GM19099 (cell line): Measurements from ENCODE around the gene MOK.

Experiments
- POLR2A ChIP-seq: IDR thresholded peaks from 3 replicates; pipeline ENCODE4 v1.6.1; 2011; ENCODE audit warnings: low read depth; ENCODE audit not compliant: insufficient read length; ENCODE audit errors: extremely low read depth

Gene MOK

DNA sequence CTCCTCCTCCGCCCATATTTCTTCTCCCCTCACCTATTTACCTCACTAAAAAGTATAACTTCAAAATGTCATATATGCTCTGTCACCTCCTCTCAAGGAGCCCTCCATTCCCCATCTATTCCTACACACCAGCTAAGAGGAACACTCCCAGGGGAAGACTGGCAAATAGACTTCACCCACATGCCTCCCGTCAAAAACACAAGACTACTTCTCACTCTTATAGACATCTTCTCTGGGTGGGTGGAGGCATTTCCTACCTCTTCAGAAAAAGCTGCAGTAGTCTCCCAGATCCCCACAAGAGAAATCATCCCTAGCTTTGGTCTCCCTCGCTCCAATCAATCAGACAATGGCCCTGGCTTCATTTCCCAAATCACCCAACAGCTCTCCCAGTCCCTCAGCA, 66.2 kb downstream of the MOK start:
- TF ChIP-seq POLR2A = no peak

DNA sequence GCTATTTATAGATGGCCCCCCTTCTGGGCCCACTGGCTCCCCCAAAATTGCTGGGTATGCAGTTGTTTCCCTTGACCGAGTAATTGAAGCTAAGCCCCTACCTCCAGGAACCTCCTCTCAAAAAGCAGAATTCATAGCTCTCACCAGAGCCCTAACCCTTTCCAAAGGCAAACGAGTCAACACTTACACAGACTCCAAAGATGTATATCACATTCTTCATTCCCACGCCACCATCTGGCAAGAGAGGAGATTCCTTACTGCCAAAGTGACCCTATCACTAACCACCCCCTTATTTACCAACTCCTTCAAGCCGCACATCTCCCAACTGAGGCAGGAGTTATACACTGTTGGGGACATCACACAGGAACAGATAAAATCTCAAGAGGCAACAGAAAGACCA, 66.8 kb downstream of the MOK start:
- TF ChIP-seq POLR2A = no peak

DNA sequence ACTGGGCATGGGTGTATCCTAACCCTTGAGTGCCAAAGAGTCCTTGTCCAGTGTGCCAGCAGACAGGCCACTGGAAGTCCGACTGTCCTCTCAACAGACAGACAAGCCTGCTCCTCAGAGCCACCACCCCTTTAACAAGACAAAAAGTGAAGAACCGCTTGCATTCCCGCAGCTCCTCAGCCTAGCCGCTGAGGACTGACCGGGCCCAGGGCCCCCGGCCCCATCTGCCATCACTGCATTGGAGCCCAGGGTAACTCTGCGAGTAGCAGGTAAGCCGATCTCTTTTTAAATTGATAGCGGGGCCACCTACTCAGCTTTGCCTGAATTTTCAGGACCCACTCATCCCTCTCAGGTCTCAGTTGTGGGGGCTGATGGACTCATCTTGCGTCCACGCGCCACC, 68.9 kb downstream of the MOK start:
- no peak for TF ChIP-seq POLR2A

DNA sequence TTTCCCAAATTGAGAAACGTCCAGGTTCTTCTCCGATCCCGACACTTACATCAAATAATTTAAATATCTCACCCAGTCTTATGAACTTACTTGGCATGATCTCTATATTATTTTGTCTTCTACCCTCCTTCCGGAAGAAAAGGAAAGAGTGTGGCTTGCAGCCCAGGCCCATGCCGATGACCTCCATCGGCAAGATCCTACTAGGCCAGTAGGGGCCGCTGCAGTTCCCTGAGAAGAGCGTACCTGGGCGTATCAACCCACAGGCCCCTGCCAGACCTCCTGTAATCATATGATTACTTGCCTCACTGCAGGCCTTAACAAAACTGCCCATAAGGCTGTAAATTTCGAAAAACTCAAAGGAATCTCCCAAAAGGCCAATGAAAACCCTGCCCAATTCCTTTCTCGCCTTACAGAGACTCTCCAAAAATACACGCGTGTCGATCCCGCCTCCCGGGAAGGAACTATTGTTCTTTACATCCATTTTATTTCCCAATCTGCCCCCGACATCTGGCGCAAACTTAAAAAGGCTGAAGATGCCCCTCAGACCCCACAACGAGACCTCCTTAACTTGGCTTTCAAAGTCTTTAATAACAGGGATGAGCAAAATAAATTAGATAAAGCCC, 69.6 kb downstream of the MOK start:
- no peak for TF ChIP-seq POLR2A

DNA sequence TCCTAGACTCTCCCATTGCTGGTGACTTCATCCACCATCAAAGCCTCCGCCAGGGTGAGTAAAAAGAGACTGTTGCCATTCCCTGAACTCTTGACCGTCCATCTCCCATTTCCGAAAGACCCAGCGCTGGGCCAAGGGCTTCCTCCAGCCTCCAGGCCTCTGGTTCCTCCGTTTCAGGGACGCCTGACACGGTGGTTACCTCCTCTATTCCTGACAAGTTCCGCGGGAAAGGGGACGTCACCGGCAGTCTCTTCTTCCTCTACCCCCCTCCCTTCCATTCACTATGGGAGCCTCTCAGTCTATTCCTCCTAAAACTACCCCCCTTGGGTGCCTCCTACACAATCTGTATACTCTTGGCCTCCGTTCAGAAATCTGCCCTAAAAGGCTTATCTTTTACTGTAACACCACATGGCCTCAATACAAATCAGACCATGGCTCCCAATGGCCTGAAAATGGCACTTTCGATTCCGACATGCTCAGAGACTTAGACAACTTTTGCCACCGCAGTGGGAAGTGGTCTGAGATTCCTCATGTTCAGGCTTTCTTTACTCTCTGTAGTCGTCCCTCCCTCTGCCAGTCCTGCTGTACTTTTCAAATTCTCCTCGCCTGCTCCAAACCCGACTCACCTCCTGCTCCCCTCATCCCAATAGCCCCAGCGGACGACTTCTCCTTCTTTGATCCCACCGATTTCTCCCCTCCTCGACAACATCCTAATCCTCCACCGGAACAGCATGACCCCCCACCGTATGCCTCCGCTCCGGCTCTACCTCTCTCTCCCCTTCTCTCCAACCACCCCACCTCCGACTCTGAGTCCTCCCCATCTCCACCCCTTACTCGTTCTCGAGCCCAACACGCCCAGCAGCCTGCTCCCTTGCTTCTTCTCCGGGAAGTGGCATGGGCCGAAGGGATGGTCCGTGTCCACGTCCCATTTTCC, 70.4 kb downstream of the MOK start:
- no peak for TF ChIP-seq POLR2A

DNA sequence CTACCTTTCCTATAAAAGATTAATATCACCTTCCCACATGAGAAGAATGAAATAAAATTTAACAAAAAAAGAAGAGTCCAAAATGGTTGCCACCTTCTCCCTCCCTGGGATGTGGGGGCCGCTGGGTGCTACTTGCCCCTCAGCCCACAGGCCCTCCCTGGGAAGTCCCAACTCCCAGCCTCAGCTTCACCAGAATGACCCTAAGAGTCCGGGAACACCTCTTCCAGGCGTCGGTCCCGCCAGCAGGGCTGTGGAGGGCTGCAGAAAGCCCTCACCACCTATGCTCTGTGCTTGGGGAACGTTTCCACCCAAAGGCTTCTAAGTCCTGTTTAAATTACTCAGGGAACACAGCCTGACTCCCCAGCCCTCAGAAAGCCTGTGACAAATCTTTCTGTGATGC, 71.9 kb downstream of the MOK start:
- TF ChIP-seq POLR2A = no peak

DNA sequence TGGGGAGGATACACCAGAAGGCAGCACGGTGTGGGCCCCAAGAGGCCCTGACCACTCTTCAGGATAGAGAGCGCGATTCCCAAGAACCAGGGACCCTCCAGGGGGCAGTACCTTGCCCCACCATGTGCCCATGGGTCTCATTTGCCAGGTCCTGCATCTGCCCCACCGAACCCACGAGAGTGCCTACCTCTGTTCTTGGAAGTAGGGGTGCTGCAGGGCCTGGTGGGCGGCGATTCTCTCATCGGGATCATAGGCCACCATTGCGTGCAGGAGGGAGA, 72.7 kb downstream of the MOK start:
- no peak for TF ChIP-seq POLR2A

DNA sequence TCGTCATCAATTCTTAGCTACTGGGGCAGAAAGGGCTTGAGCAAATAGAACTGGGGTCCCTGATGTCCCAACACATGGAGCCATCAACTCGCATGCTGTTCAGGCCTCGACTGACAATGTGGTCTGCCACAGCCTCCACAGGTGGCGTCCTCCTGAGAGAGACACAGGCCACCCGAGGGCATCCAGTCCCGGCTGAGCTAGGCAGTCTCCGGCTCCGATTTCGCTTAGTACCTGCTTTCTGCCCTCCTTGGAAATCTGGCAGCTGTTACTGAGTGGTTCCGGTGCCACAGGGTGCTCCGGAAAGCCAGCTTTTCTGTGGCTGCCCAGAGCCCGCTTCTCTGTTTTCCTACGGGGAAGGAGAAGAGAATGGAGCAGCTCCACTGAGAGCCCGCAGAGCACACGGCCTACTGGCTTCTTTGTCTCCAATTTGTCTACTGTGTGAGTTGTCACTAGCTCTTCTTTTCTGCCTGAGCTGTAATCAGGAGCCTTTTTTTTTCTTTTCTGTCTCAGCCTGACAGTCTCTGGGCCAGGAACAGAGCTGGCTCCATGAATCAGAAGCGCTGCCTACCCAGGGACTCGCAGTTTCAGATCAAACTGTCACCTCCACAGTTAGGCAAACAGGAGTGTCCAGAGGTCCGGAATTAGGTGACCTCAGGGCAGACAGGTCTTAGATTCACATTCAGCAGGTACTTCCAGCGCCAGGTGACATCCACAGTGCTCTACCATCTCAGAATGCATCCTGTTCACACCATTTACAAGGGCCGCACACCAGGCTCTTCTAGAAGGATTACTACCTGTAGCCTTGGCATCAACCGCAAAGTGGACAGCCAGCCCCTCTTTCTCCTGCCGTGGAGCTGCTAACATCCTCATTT, 73.3 kb downstream of the MOK start:
- TF ChIP-seq POLR2A = no peak

DNA sequence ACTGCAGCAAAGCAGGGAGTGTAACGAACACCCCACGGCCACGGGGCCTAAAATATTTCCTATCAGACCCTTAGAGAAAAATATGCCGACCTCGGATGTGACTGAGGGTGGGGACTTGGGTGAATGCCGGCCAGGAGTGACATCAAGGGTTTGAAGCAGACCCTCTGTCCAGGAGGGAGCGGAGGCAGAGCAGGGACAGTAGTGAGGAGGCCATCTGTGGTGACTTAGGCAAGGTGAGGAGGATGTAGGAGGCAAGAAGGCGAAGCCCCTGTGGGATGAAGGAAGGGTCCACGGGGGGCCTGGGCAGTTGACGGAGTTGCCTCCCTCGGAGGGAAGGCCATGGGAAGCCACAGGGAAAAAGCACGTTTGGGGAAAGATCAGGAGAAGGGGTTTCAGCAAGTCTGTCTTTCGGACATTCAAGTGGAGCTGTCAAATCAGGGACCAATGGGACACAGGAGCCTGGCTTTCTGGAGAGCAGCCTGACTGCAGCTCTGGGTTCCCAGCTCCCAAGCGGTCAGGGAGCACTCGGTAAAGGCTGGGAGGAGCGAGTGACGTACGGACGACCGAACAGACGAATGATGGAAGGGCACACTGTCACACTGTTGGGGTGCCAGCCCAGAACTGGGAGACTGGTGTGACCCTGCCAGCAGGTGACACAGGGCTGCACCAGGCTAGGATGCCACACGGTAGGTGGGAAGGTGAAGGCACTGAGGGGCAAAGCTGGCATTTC, 74.3 kb downstream of the MOK start:
- no peak for TF ChIP-seq POLR2A

DNA sequence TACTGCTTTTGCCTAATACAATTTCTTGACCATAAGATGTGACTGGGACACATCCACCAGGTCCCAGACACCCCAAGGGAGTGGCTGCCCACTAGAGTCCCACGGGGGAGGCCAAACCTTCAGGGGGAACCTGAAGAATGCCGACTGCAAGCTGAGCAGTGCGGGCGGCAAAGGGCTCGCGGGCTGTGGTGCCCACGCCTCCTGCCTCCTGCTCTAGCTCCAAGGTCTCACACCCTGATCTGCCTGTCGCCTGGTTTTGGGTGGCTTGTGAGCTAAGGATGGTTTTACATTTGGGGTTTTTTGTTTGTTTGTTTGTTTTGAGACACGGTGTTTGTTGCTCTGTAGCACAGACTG, 75.2 kb downstream of the MOK start:
- no peak for TF ChIP-seq POLR2A

DNA sequence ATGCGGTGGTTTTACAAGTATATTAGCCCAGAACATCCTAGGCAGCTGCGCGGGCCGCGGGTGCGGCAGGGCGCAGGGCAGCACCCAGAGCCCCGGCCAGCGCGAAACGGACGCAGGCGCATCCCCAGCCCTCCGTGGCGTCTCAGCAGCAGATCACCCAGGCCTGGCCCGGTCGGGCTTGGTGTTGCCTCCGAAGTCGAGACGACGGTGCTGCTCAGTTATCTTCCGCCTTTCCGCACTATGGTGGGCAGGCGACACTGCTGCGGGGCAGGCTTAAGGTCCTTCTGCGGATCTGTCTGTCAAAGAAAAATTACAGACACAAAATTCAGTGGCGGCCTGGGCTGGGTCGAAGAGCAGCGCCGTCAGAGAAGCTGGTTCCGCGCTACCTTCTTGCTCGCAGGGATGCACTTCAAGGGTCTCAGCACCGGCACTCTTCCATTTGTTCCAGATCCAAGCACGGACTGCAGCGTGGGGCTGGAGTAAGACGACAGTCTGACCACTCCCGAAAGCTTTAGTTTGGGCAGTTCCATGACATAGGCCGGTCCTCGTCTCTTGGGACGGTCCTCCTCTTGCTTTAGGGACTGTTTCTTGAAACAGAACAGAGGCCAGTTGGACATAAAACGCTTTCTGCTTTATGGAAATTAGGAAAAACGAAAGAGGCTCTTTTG, 75.8 kb downstream of the MOK start:
- no peak for TF ChIP-seq POLR2A

DNA sequence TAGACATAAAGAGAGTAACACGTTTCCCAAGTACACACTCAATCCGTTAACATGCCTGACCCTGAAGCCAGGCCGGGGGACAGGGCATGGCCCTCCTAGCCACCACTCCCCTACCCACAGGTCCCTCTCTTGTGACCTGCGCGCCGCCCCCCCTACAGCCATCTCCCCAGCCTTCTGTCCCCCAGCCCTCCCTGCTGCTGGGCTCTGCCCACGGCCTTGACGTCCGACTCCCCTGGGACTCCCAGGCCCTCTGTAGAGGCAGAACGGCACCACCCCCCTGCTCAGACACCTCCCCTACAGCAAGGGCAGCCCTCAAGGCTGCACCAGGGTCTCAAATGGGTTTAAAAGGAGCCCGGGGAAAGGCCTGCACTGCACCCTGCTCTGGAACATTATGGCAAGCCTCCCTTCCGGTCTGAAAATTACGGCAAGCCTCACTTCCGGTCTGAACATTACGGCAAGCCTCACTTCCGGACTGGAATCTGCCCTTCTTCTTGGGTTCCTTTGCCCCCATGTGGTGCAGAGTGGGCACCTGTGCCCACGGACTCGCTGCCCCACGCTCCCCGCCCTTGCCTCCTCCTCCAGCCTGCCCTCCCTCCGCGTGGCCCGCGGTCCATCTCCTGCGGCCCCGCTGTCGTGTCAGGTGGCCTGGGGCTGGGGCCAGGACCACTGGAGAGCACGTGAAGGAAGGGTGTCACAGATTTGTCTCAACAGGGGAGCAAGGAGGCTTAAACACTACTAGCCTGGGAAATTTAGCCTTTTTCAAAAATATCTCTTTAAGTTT, 77.6 kb downstream of the MOK start:
- no peak for TF ChIP-seq POLR2A

DNA sequence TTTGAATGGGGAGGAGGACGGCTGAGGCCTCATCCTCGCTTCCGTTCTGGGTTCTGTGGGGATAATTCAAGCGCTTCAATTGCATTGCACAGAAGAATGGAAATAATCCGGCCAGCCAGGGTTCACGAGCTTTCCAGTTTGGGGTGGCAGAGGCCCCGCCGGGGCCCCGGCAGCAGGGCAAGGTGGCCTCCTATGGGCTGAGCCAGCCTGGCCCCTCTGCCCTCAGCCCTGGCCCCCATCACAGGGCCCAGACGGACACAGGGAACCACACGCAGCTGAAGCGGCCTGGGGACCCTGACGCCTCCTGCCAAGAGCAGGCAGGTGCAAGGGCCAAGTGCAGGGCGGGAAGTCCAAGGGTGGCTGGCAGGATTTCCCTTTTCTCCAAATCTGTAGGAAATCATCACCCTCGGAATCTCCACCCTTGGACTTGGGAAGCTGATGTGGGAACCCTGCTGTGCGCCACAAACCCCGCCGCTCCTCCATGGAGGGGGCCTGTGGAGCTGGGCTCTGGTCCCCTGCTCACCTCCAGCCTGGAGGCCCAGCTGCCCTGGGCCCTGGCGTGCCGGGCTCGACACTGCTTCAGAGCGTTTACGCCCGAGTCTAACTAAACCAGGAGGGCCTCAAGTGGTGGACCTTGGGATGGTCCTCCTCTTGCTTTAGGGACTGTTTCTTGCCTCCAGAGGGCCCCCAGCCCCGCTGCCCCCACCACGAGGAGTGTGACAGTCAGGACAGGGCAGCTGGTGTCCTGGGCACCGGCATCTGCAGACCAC, 78.4 kb downstream of the MOK start:
- TF ChIP-seq POLR2A = no peak

DNA sequence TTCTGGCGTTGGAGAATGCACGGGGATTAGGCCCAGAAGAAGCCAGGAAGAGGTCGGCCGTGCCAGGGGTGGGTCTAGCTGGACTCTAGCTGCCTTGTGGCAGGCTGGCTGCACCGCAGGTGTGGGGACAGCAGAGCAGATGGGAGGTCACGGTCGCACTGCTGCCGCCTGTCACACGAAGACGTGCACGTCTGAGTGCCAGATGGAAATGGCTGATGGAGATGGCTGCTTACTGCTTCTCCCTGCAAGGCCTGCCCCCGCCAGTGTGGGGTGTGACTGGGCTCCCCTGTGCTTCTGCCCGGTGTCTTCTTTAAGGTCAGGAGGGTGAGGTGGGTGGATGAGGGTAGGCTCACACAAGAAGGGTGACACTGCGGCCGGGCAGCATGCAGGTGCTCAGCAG, 79.0 kb downstream of the MOK start:
- TF ChIP-seq POLR2A = no peak

DNA sequence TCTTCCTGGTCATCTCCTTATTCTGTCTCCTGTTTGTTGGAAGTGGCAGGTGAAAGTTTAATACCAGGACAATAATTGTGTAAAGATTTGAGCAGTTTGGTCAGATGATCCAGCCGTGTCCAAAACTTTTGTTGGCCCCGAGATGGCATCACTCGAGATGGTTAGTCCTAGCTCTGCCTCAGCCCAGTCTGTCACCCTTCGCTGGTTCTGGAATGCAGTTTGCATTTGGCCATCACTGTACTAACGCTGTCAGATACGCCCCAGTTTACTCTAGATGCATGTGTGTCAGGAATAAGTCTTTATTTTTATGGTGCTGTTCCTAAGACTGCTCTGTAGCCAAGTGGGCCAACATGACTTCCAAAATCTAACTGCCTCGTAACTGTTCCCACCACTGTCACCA, 79.6 kb downstream of the MOK start:
- TF ChIP-seq POLR2A = no peak
